HL-60/S4 treated with retinoic acid at 250 ng/mL for 4 days and 3 days (cell line): Measurements from ENCODE around the gene SLC7A1.

Experiments used
- in situ Hi-C: fragments of 300-500 bp; cut with MboI; formaldehyde crosslinking; loops from 2 replicates; pipeline ENCODE4 v1.7.0; 2022; ENCODE audit warnings: low sequenced_read_pairs

The SLC7A1 gene

DNA sequence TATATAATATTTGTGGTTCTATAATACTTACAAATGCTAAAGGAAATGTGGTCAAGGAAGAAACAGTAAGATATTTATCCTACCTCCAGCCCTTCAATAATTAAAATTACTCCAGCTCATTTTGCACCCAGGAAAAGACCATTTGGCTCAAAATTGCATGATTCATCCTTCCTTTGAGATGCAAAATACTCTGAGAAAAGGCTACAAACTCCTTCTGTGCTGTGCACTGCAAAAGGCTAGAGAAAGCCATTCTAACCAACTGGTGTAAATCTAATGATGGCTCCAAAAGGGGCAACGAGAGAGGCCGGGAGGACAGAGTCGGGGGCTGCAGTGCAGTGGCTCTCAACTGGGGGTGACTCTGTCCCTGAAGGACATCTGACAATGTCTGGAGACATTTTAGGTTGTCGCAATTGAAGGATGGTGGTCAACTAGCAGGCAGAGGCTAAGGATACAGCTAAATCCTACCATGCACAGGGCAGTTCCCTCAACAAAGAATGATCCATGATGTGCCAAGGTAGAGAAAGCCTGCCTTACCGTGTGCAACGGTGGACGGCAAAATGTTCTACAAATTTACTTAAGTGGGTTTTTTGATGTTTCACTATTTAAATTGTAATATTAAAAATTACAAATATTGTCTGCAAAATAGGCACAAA, 32.6 kb downstream of the SLC7A1 start:
- in situ Hi-C loops = no loop called here

DNA sequence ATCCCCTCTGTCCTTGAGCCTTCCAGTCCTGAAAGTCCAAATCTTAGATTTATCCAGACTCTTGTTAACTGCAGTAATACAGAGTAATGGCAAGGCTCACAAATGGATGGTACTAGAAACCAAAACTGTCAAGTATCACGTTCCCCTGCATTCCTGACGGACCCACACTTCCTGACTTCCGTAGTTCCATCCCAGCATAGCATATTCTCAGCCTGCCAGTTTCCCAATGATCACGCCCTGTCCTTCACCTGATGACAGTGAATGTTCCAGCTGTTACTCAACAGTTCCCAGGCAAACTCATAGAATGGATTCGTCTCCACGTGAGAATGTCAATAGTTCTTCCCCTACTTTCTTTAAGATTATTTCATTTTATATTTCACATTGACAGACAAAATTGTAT, 33.6 kb downstream of the SLC7A1 start:
- in situ Hi-C loops = no loop called here

DNA sequence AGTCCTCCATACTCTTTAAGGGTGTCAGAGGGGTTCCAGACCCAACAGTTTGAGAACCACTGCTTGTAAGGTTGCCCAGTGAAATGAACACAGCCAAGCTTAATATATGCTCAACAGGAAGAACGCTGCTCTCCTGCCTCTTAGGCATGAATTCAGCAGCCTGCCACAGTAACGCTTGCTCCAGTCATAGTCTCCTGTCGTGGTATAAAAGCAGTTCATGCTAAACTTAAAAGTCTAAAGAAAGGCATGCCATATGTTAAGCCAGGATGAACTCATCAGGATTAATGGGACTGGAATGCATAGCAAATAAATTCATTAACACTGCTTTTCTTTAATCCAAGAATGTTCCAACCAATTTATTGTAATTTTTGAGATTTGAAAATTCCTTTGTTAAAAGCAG, 38.7 kb downstream of the SLC7A1 start:
- in situ Hi-C loops = no loop called here

DNA sequence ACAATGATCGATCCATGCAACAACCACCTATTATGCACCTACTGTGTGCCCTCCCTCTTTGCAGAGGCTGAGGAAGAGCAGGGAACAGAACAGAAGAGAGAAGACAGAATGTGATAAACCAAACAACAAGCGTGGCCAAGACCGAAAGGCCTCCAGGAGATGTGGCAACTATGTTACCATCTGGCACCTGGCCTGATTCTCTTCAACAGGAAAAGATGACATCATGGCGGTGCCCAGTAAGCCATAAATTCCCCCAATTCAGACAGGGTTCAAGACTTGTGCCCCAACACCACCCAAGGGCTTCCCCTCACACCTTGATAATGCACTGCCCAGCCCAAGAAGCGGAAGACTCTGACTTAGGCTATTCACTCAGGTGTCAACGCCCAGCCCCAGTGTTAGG, 44.3 kb downstream of the SLC7A1 start:
- in situ Hi-C loops = no loop called here

DNA sequence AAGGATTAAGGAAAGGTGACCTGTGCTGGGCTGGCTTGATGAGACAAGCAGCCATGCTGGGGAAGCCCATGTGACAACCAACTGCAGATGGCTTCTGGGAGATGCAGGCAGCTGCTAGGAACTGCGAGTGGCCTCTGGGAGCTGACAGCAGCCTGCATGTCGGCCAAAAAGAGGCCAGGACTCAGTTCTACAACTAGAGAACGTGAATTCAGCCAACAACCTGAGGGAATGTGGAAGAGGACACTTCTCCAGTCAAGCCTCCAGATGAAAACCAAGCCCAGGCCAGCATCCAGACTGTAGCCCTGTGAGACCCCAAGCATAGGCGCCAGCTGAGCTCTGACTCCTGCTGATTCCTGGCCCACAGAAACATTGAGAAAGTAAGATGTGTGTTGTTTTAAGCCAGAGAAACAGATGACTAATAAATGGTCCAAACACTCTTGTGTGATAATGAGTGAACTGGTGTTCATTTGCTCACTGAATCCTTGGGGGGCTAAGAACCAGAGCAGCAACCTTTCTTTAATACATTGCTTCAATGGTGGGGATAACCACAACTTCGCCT, 45.0 kb downstream of the SLC7A1 start:
- in situ Hi-C loops = no loop called here

DNA sequence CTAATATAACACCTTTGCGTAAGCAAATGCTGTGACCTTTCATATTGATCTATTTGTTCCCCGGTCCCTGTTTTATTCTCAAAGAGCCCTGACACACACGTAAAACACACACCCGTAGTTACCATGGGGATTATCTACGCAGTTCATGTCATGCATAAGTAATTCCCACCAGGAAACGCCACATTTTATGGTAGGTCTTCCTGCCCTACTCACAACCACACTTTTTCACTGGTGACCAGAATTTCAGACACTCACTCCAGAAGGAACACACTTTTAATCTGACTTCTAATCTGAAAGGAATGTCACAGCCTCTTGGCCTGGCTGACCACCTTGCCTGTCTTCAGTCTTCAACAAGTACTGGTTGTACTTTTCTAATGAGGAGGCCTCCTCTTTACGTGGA, 46.8 kb downstream of the SLC7A1 start:
- in situ Hi-C loops = no loop called here

DNA sequence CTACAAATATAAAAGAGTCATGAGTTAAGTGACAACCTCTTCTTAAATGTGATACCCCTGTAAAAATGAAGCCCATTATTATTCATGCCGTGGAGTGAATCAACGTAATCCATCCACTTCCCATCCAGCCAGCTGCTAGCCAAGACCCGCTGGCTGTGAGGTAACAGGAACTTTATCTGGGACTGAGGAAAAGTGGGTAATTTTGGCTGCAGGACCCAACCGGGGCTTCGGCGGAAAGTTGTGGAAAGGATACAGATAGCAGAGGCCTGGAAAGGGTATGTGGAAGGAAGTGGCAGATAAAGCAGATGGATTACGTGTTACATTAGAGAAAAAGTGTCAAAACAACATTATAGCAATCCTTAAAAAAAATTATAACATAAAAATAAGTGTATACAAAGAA, 48.3 kb downstream of the SLC7A1 start:
- in situ Hi-C loops = no loop called here

DNA sequence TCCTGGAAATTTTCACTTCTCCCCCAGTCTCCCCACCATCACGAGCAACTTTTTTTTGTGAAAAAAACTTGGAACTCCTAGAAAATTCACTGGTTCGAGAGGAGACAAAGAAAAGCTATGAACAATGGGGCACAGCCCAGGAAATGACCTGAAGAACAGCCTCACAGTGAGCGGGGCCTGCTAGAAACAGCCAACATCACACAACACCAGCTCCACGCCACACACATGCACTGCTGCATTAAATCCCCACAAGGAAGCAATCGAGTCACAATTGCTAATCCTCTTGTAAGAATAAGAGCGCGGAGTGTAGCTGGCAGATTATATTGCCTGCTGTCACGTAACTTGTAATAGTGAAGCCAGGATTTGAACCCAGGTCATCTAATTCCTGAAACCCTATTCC, 48.8 kb downstream of the SLC7A1 start:
- in situ Hi-C loops = no loop called here

DNA sequence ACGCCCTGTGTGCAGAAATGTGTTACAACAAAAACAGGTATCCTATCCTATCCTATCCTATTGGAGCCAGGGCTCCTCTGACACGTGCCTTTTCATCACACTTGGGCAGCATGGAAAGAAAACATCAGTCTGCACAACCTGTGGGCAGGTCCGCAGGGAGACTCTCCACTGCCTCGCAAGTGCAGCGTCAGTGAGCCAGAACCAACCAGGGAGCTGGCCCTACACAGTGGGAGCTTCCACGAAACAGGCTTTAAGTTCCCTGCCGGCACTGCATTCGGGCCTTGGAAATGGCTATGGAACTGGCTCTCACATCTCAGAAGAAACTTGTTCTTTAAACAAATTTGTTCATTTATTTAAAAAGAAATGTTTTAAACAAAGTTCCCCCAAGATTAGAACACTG, 49.5 kb downstream of the SLC7A1 start:
- in situ Hi-C loops = no loop called here

DNA sequence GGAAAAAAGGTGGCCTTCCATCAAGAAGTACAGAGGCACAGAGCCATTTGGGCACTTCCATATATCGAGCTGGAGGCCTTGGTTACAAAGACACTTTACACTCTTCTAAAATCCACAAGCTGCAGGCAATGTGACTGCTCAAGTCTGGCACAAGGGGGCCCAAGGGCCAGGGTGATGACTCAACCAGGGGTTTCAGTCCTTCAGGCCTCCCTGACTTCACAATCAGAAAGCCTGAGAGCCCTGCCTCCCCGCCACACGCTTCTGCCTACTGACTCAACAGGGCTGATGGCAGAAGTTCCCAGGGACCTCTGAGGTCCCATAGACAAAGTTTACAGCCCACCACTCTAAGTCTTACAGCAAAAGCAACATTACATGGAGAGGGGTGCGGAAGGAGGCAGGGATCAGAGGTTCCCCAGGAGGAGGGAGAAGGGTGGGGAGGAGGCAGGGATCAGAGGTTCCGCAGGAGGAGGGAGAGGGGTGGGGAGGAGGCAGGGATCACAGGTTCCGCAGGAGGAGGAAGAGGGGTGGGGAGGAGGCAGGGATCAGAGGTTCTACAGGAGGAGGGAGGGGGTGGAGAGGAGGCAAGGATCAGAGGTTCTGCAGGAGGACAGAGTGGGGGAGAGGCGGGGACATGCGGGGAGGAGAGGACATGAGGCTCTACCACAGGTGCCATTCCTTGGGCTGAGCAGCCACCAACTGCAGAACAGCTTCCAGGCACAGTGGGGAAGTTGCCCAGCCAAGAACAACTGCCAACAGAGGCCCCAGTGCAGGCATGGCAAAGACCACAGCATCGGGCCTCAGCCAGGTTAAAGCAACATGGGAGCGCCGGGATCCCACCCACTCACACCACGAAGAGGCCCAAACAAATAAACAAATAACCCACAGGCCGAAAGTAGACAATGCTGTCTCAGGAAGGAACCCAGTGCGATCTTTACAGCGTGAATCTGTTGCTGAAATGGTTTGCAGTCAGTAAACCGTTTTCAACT, 52.0 kb downstream of the SLC7A1 start:
- in situ Hi-C loops = no loop called here

DNA sequence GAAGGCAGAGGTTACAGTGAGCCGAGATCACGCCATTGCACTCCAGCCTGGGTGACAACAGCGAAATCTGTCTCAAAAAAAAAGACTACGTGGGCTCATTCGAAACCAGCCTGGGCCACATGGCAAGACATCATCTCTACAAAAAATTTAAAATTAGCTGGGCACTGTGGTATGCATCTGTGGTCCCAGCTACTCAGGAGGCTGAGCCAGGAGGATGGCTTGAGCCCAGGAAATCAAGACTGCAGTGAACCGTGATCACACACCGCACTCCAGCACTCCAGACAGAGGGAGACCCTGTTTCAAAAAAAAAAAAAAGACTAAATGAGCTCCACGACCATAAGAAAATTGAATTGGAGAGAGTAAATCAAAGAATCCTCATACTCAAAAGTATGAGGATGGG, 53.1 kb downstream of the SLC7A1 start:
- in situ Hi-C loops = no loop called here

DNA sequence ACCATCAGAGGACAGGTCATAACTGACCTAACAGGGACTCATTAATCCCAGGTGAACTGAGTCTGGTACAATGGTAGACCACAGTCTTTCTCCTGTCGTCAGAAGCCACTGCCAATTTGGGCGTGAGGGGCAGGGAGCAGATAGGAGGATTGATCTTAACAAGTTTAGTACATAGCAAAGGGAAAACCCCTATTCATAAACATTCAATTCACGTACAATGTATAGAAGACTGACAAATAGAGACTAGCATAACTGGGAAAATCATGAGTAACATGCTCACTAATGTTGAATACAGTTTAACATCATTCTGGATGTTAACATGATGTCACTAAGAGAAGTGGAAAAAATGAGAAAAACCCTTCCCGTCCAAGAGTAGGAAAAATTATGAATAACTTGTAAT, 54.1 kb downstream of the SLC7A1 start:
- in situ Hi-C loops = no loop called here

DNA sequence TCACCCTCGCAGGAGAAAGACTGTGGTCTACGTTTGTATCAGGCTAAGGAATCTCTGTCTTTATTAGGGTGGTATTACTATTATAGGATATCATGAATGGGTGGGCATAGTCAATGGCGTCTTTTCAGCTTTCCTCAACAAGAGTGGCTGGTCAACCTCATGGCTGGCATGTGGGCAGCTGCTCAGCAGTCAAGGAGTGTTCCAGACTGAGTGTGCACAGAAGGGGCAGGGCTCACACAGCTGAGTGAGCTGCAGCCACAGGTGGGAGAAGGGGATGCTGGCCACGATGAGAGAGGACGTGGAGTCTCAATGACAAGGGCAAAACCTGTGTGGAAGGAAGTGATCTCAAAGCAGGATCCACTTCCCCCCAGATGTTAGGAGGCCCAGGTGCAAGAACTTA, 54.7 kb downstream of the SLC7A1 start:
- in situ Hi-C loops = no loop called here

DNA sequence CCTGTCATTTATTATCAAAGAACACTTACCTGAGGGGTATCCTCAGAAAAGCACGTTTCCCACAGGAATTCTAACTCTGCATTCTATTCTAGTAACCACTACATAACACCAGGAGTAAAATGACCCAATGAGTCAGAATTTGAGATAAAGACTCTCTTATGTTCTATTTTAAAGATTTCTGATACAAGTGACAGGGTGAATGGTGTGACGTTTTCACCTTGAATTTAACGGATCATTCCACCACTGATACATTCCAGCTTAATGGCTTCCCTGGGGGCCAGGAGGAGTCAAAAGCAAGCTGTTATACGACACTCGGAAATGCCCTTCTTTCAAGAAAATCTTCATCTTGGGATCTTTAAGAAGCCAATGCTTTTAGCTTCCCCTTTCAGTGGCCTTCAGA, 55.2 kb downstream of the SLC7A1 start:
- in situ Hi-C loops = no loop called here

DNA sequence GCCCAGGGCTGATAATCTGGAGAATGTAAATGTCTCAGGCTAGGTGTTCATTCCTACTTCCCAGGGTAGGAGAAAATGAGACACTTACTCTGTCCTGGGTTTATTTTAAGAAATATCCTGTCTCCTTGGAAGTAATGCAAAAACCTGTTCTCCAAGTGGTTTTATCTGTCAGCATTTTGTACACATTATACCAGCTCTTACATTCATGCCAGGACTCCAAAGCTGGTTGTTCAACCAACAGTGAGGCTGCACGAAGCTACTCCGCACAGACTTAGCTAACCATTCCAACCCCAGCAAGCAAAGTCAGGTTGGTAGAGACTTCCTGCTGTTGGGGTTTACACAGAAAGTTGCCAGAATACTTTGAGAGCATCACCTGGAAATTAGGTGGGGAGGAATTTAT, 55.6 kb downstream of the SLC7A1 start:
- in situ Hi-C loops = no loop called here

DNA sequence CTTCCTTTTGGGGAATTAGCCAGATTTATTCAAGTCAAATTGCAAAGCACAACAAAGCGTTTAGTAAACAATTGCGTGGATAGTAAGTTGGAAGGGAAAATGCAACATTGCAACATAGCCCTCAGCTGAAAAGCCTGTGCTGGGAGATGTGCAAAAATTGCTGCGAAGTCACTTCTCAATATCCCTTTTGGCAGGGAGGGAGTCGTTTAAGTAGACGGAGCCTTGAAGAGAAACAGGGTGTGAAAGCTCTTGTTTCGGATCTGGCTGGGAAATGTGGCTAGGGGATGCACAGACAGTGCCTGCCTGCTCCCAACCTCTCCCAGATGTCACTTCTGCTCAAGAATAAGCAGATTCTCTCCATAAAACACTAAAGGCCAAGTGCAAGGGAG, 56.8 kb downstream of the SLC7A1 start:
- in situ Hi-C loops = no loop called here

DNA sequence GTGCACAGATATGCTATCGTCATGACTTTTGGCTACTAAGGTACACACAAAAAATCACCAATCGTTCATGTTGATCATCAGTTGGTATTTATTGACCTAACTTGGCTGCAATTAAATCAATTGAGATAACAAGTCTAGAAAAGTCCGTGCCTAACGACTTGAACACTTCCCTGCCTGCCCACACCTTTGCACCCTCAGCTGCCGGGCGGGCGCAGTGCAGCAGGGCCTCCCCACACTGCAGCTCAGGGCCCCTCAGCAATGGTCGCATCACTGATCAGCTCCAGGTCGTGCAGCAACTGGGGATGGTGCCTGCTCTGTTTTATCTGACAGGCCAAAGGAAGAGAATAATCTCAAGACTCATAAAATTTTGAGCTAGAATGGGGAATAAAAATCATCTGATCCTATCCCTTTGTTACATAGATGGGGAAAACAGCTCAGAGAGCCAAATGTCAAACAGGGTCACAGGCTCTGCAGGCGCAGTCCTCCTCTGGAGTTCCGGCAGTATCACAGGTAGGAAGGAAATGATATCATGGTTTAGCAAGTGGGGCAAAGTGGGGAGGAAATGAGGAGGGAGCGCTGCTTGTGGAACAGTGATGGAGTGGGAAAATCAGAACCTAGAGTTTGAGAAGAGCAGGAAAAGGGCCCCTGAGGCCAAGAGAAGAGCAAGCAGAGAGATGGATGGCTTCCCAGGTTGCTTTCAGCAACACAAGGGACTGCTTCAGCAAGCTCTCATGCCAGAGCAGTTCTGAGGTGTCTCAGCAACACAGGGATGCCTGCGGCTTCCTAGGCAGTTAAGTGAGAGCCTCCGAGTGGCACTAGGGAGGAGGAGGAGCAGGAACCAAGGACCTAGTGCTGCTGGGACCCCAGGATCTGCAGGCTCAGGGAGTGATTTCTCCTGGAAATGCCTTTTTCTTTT, 57.5 kb downstream of the SLC7A1 start:
- in situ Hi-C loops = no loop called here

DNA sequence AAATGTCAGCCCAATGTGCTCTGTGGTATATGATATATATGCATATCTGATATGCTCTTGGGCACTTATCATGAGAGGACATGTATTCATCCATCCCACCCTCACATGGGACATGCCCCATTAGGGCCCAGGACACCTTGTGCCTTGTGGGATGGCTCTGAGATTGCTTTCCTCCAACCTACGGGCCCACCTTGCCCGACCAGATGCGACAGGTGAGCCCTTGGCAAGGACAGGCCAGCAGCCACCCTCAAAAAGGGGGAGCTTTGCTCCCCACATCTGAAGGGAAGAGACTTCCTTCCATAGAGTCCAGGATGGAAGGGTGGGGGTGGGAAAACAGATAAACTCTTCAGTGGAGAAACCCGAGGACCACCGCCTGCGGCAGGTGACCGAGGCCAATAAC, 58.6 kb downstream of the SLC7A1 start:
- in situ Hi-C loops = no loop called here

DNA sequence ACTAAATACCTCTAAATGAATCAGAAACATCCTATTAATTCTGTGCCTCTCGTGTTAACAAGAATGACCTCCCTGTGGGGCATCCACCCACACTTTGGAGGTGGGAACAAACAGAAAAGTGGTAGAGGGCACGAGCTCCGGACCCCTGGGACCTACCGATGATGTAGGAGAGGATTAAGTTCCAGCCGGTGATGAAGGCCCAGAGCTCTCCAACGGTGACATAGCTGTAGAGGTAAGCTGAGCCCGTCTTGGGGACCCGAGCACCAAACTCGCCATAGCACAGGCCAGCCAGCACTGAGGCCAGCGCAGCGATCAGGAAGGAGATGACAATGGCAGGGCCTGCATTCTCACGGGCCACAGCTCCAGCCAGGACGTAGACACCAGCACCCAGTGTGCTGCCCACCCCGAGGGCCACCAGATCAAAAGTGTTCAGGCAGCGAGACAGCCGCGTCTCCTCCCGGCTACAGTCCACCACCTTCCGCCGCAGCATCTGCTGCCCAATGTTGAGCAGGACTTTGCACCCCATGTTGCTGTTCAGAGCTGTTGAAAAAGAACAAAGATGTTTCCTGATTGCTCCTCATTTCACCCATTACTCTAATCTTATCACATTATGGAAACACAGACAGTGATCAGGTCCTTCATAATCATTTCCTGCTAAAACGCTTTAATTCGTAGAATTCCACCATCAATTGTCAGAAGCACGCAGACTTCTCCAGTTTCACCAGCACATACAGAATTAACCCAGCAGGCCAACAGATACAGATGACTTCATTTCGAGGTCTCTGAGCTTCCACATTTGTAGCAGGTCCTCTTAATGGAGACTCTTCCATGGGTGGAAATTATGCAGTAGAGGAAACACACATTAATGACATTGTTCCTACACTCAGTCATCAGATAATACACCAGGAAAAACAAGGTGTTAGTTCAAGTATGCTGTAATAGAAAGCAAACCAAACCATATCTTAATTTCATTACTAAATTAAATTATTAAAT, 59.5 kb downstream of the SLC7A1 start:
- in situ Hi-C loops = no loop called here

DNA sequence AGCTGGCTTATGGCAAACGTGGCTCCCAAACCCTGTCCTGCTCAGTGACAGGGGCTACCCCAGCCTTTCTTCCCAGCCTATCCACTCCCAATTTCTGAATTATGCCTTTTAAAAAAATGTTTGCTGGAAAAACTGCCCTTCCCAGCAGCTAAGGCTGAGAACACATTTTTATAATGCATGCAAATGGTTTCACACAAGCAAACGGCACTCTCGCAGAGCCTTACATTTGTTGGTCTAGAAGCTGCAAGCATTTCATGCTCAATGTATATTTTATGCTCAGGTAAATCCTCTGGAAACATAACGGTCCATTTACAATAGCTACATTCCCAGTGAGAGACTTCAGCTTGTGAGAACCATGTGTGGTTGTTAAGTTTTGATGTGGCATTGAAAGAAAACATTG, 61.4 kb downstream of the SLC7A1 start:
- in situ Hi-C loops = no loop called here
